H1 (cell line): ENCODE data around the gene MATN1. TPM values are rescaled to one million over a fixed set of nuclear protein-coding genes. Genes with fewer than 3 reads are reported as not detected.

ENCODE experiments used
- CTCF ChIA-PET: fragments of 300-600 bp; sonication (Branson Sonifier 250); formaldehyde crosslinking; loops from one replicate; lab custom pipeline; 2021; ENCODE audit not compliant: partially characterized antibody; lab: Charles Lee
- POLR2A ChIA-PET: fragments of 300-600 bp; sonication (Branson Sonifier 250); formaldehyde crosslinking; loops from one replicate; lab custom pipeline; 2021; ENCODE audit warnings: inconsistent platforms; ENCODE audit not compliant: partially characterized antibody; lab: Charles Lee
- DNase-seq, 2 experiments: peaks; one replicate each; pipeline versions ENCODE4 v3.0.0 to v3.0.0-alpha.2; 2010 to 2022; ENCODE audit warnings: low spot score in 2 of 2, low read depth in 1 of 2, mixed read lengths in 1 of 2
- FAIRE-seq: peaks from 2 replicates; lab custom pipeline; 2011; peaks lifted over from hg19 to GRCh38; lab: Jason Lieb, UNC
- H2AFZ ChIP-seq: 2 replicates; pipeline ENCODE4 v1.8.1; 2012; ENCODE audit warnings: low read length, inconsistent platforms
- H2AK5ac ChIP-seq: 2 replicates; pipeline ENCODE4 v1.6.1; 2013; ENCODE audit warnings: low read depth, low read length
- H2BK120ac ChIP-seq: replicated peaks from 2 replicates; pipeline ENCODE3; 2013; ENCODE audit warnings: low read depth, low read length, inconsistent platforms
- H2BK12ac ChIP-seq: 2 replicates; pipeline ENCODE4 v1.6.1; 2013; ENCODE audit warnings: low read depth, low read length
- H2BK15ac ChIP-seq: 2 replicates; pipeline ENCODE4 v1.6.1; 2013; ENCODE audit warnings: low read length
- H2BK20ac ChIP-seq: 2 replicates; pipeline ENCODE4 v1.6.1; 2013; ENCODE audit warnings: low read length
- H2BK5ac ChIP-seq: 2 replicates; pipeline ENCODE4 v1.6.1; 2013; ENCODE audit warnings: low read depth, low read length
- H3K14ac ChIP-seq: 2 replicates; pipeline ENCODE4 v1.6.1; 2013; ENCODE audit warnings: inconsistent platforms; ENCODE audit not compliant: insufficient read length
- H3K18ac ChIP-seq: 2 replicates; pipeline ENCODE4 v1.6.1; 2013; ENCODE audit warnings: low read length; ENCODE audit errors: extremely low read depth
- H3K23ac ChIP-seq: 2 replicates; pipeline ENCODE4 v1.6.1; 2013; ENCODE audit warnings: inconsistent platforms; ENCODE audit not compliant: insufficient read length
- H3K23me2 ChIP-seq: 2 replicates; pipeline ENCODE4 v1.6.1; 2013; ENCODE audit warnings: low read depth, low read length
- H3K27ac ChIP-seq: 2 replicates; pipeline ENCODE4 v1.6.1; 2011; ENCODE audit warnings: low read depth, low read length, inconsistent platforms
- H3K27me3 ChIP-seq, 4 experiments: replicated peaks in 1 of 4; 1 replicate in 1 of 4; 2 replicates in 3 of 4; pipeline versions ENCODE4 v1.6.1 to v1.8.1; 2011 to 2013; ENCODE audit warnings: low read length in 3 of 4, mild to moderate bottlenecking in 3 of 4, inconsistent platforms in 2 of 4, mixed read lengths in 2 of 4, moderate library complexity in 1 of 4; ENCODE audit not compliant: control insufficient read depth in 3 of 4, insufficient read depth in 3 of 4; ENCODE audit errors: extremely low read depth in 1 of 4
- H3K36me3 ChIP-seq, 4 experiments: 2 replicates each; pipeline versions ENCODE4 v1.6.1 to v1.8.1; 2011 to 2013; ENCODE audit warnings: mild to moderate bottlenecking in 4 of 4, low read length in 3 of 4, moderate library complexity in 2 of 4, control low read depth in 1 of 4, inconsistent platforms in 1 of 4; ENCODE audit not compliant: insufficient read depth in 4 of 4, control insufficient read depth in 2 of 4
- H3K4ac ChIP-seq: replicated peaks from 2 replicates; pipeline ENCODE3; 2013; ENCODE audit warnings: low read length, low read depth, mixed read lengths, inconsistent platforms; ENCODE audit not compliant: insufficient read length
- H3K4me1 ChIP-seq, 4 experiments: replicated peaks in 1 of 4; 1 replicate in 1 of 4; 2 replicates in 3 of 4; pipeline versions ENCODE4 v1.6.1 to v1.8.1; 2011 to 2013; ENCODE audit warnings: low read length in 3 of 4, inconsistent platforms in 2 of 4, mixed read lengths in 1 of 4; ENCODE audit not compliant: insufficient read depth in 4 of 4, control insufficient read depth in 3 of 4
- H3K4me2 ChIP-seq, 2 experiments: 2 replicates each; pipeline versions ENCODE4 v1.6.1 to v1.8.1; 2011 to 2013; ENCODE audit warnings: low read depth in 2 of 2, low read length in 2 of 2, control low read depth in 1 of 2, inconsistent platforms in 1 of 2, mild to moderate bottlenecking in 1 of 2; ENCODE audit not compliant: insufficient read depth in 1 of 2
- H3K4me3 ChIP-seq, 4 experiments: fragments of 200-600, 300-600 bp in 1 of 4; sonication (generic), shearing (Covaris generic), sonication (Bioruptor Twin) in 1 of 4; 2 replicates each; pipeline versions ENCODE4 v1.5.1 to v1.8.1; 2011 to 2016; ENCODE audit warnings: low read length in 4 of 4, low read depth in 3 of 4, control low read depth in 2 of 4, inconsistent platforms in 2 of 4, mild to moderate bottlenecking in 2 of 4, mixed read lengths in 1 of 4, moderate library complexity in 1 of 4; ENCODE audit not compliant: insufficient read depth in 2 of 4; ENCODE audit errors: extremely low read depth in 1 of 4
- H3K56ac ChIP-seq: replicated peaks from 2 replicates; pipeline ENCODE3; 2013; ENCODE audit warnings: low read depth, mild to moderate bottlenecking, mixed read lengths, low read length, inconsistent platforms; ENCODE audit not compliant: insufficient read length
- H3K79me1 ChIP-seq: 2 replicates; pipeline ENCODE4 v1.6.1; 2013; ENCODE audit warnings: low read depth, low read length, control low read depth
- H3K79me2 ChIP-seq, 2 experiments: 2 replicates each; pipeline versions ENCODE4 v1.6.1 to v1.8.1; 2012 to 2013; ENCODE audit warnings: low read length in 2 of 2, mild to moderate bottlenecking in 2 of 2, inconsistent platforms in 1 of 2; ENCODE audit not compliant: insufficient read depth in 2 of 2, control insufficient read depth in 1 of 2
- H3K9ac ChIP-seq, 4 experiments: replicated peaks in 1 of 4; 1 replicate in 1 of 4; 2 replicates in 3 of 4; pipeline versions ENCODE4 v1.6.1 to v1.8.1; 2011 to 2013; ENCODE audit warnings: low read depth in 3 of 4, low read length in 3 of 4, control low read depth in 2 of 4, mild to moderate bottlenecking in 2 of 4, moderate library complexity in 2 of 4, inconsistent platforms in 1 of 4; ENCODE audit errors: extremely low read depth in 1 of 4
- H3K9me3 ChIP-seq, 2 experiments: 2 replicates each; pipeline versions ENCODE4 v1.6.1 to v1.8.1; 2012 to 2013; ENCODE audit warnings: mild to moderate bottlenecking in 2 of 2, moderate library complexity in 2 of 2, control low read depth in 1 of 2, inconsistent platforms in 1 of 2, low read depth in 1 of 2, low read length in 1 of 2, mixed read lengths in 1 of 2; ENCODE audit not compliant: insufficient read depth in 2 of 2
- H4K20me1 ChIP-seq, 2 experiments: replicated peaks in 1 of 2; 2 replicates each; pipeline versions ENCODE3 to v1.8.1; 2011 to 2013; ENCODE audit warnings: inconsistent platforms in 2 of 2, low read length in 2 of 2, mild to moderate bottlenecking in 1 of 2; ENCODE audit not compliant: insufficient read depth in 2 of 2, control insufficient read depth in 1 of 2
- H4K5ac ChIP-seq: 2 replicates; pipeline ENCODE4 v1.6.1; 2013; ENCODE audit warnings: low read length, low read depth, mixed read lengths, inconsistent platforms; ENCODE audit not compliant: insufficient read length
- H4K8ac ChIP-seq: 2 replicates; pipeline ENCODE4 v1.8.0; 2013; ENCODE audit warnings: mild to moderate bottlenecking, moderate library complexity, low read length, inconsistent platforms; ENCODE audit not compliant: insufficient read depth; ENCODE audit errors: extremely low read depth
- H4K91ac ChIP-seq: replicated peaks from 2 replicates; pipeline ENCODE3; 2013; ENCODE audit warnings: low read length, mixed read lengths, inconsistent platforms; ENCODE audit not compliant: insufficient read length
- ATF2 ChIP-seq: IDR thresholded peaks from 2 replicates; pipeline ENCODE4 v1.6.1; 2012; ENCODE audit warnings: low read length, inconsistent platforms
- BCL11A ChIP-seq, 2 experiments: IDR thresholded peaks; one replicate each; pipeline ENCODE4 v1.6.1; 2011; ENCODE audit warnings: low read depth in 2 of 2, low read length in 2 of 2, mild to moderate bottlenecking in 2 of 2
- CBX5 ChIP-seq: fragments of 300-800, 300-1000 bp; sonication (generic); IDR thresholded peaks from 2 replicates; pipeline ENCODE4 v1.7.1; 2016; ENCODE audit warnings: antibody characterized with exemption, low read length, low read depth
- CEBPB ChIP-seq: IDR thresholded peaks from 2 replicates; pipeline ENCODE4 v1.6.1; 2012; ENCODE audit warnings: low read depth, low read length
- EGR1 ChIP-seq: IDR thresholded peaks from 2 replicates; pipeline ENCODE4 v1.6.1; 2011; ENCODE audit warnings: low read depth, low read length, borderline replicate concordance
- EP300 ChIP-seq, 2 experiments: IDR thresholded peaks; 1 replicate in 1 of 2; 2 replicates in 1 of 2; pipeline ENCODE4 v1.6.1; 2011 to 2012; ENCODE audit warnings: low read depth in 2 of 2, low read length in 2 of 2, mild to moderate bottlenecking in 2 of 2, borderline replicate concordance in 1 of 2, inconsistent platforms in 1 of 2, moderate library complexity in 1 of 2
- MAFK ChIP-seq: IDR thresholded peaks from 2 replicates; pipeline ENCODE4 v1.6.1; 2012; ENCODE audit warnings: low read depth, mild to moderate bottlenecking, improper control_type of control experiment, low read length
- RFX5 ChIP-seq: IDR thresholded peaks from 2 replicates; pipeline ENCODE4 v1.6.1; 2011; ENCODE audit warnings: low read depth, low read length, improper control_type of control experiment, borderline replicate concordance
- SP1 ChIP-seq: IDR thresholded peaks from 2 replicates; pipeline ENCODE4 v1.6.1; 2011; ENCODE audit warnings: low read depth, low read length
- SP4 ChIP-seq: IDR thresholded peaks from 2 replicates; pipeline ENCODE4 v1.6.1; 2012; ENCODE audit warnings: low read length, inconsistent platforms
- ZNF274 ChIP-seq: IDR thresholded peaks from 2 replicates; pipeline ENCODE4 v1.7.0; 2012; ENCODE audit warnings: low read length, borderline replicate concordance; ENCODE audit errors: extremely low read depth
- WGBS, 2 experiments: shearing (Covaris generic) in 1 of 2; methylation state at CpG; one replicate each; pipeline versions ENCODE4 v1.1.6 to v1.1.7; 2013 to 2015; ENCODE audit warnings: low lambda C conversion rate in 2 of 2, mixed read lengths in 2 of 2, inconsistent platforms in 1 of 2, low coverage in 1 of 2, missing lambda C conversion rate in 1 of 2; ENCODE audit not compliant: insufficient replicate concordance in 2 of 2, insufficient coverage in 1 of 2, insufficient read length in 1 of 2; ENCODE audit errors: extremely low coverage in 1 of 2, missing lambda C conversion rate in 1 of 2; 5-methylcytosine and 5-hydroxymethylcytosine counted together
- polyA plus RNA-seq, 7 experiments: library from polyadenylated mRNA; depleted of rRNA in 3 of 7; stranded (reverse) in 5 of 7; unstranded in 2 of 7; fragments of >200 nt in 5 of 7; fragments of 200-250 nt in 2 of 7; gene quantifications; 1 replicate in 5 of 7; 2 replicates in 1 of 7; 4 replicates in 1 of 7; pipeline versions ENCODE4 v1.2.1 to v1.2.3, GENCODE V29; 2011 to 2013; ENCODE audit warnings: missing spikeins in 2 of 7, mixed read lengths in 2 of 7
- total RNA-seq: library from RNA; stranded (reverse); fragmentation: NEBNext Ultra II Directional; extraction: Animal tissue kit (Norgen Biotek cat#: 25700); gene quantifications from 2 replicates; pipeline ENCODE4 v1.2.1, GENCODE V29; 2021
- TF ChIP-seq, protein P1 (sequence below): IDR thresholded peaks from 2 replicates; pipeline ENCODE4 v1.6.1; 2012; ENCODE audit warnings: inconsistent platforms

The MATN1 gene
- total and polyA plus RNA-seq, 2 of the 8 experiments (the other 6 are each of a cell fraction or from before 2014, with no cell fraction given) = 0.12 to 0.28 TPM

DNA sequence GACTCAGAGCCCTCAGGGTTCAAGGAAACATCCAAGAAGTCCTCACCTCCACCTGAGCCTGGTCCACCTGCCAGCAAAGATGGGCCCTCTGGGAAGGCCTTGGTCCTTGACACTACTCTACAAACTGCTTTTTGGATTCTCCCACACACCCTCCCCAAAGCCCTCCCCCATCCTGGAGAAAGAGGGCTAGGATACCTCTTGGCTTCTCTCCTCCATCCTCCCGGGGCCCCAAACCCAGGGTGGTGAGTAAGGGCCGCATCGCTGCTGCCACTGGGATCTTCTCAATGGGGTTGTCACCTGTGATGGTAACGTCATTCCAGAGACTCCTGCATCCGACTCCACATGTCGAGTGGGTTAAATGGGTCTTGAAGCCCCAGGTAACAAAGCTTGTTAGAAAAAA is 26.6 kb downstream of the MATN1 start:
- no peak overlapping the region for H2BK15ac ChIP-seq
- H4K8ac ChIP-seq = no peak overlapping the region
- no peak overlapping the region for H3K23ac ChIP-seq
- H3K27me3 ChIP-seq = no peaks in the 10 kb centered on the region
- no peaks in the 10 kb centered on the region for H3K36me3 ChIP-seq
- H2BK12ac ChIP-seq = no peak overlapping the region
- H3K79me2 ChIP-seq = no peaks in the 10 kb centered on the region
- H3K4me3 ChIP-seq = no peak overlapping the region
- no peak overlapping the region for H3K4ac ChIP-seq
- H3K14ac ChIP-seq = no peak overlapping the region
- CTCF ChIA-PET = interaction anchor here (1.1 to 2.6 kb wide), 3 partner anchors 11 to 364 kb away, joined by 3 to 15 read pairs (median 8); no protein-coding TSS in a partner anchor
- no peaks in the 10 kb centered on the region for H4K20me1 ChIP-seq
- H3K9ac ChIP-seq = no peak overlapping the region
- no peaks in the 10 kb centered on the region for H3K79me1 ChIP-seq
- no peak overlapping the region for H2AK5ac ChIP-seq
- no peak overlapping the region for H3K56ac ChIP-seq
- H3K9me3 ChIP-seq = no peaks in the 10 kb centered on the region
- POLR2A ChIA-PET = no interaction called here
- H2BK120ac ChIP-seq = no peak overlapping the region
- no peak overlapping the region for H4K5ac ChIP-seq
- H4K91ac ChIP-seq = no peak overlapping the region
- TF ChIP-seq EP300 (IDR thresholded peaks at IDR 0.05; ENCODE audit: borderline replicate concordance in 1 of 2, low read depth in 2 of 2, low read length in 2 of 2) = no peak
- TF ChIP-seq, protein P1, sequence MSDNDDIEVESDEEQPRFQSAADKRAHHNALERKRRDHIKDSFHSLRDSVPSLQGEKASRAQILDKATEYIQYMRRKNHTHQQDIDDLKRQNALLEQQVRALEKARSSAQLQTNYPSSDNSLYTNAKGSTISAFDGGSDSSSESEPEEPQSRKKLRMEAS = no peak
- TF ChIP-seq MAFK = no peak
- no peak for TF ChIP-seq SP4
- TF ChIP-seq CBX5 = no peak
- TF ChIP-seq CEBPB = no peak
- no peak for TF ChIP-seq BCL11A (IDR thresholded peaks at IDR 0.05; ENCODE audit: low read depth in 2 of 2, low read length in 2 of 2)
- no peak for TF ChIP-seq ZNF274
- TF ChIP-seq ATF2 = no peak
- TF ChIP-seq EGR1 = no peak
- no peak for TF ChIP-seq SP1
- no peak for TF ChIP-seq RFX5
- FAIRE-seq (no peak), DNase-seq (no peak)
- no peak overlapping the region for H2AFZ ChIP-seq
- peaks cover 0 to 3% (median 0%) of the 10 kb centered on the region in 4 experiments; a peak in 3 of 7 replicates for H3K4me1 ChIP-seq
- no peak overlapping the region for H3K18ac ChIP-seq
- no peak overlapping the region for H3K27ac ChIP-seq
- H3K23me2 ChIP-seq = peaks cover 7% of the 10 kb centered on the region; the same call in 1 of the 2 replicates
- H2BK20ac ChIP-seq = no peak overlapping the region
- WGBS, 2 experiments = 87% methylated on average over 6 of the region's 6 CpGs; no CpG with 5 or more reads in 1 of the 2 experiments
- H2BK5ac ChIP-seq = no peak overlapping the region
- no peak overlapping the region for H3K4me2 ChIP-seq
